Astrocyte (in vitro differentiated cells and primary cell): Measurements from ENCODE around the gene ZER1. TPM values are rescaled to one million over a fixed set of nuclear protein-coding genes. Genes with fewer than 3 reads are reported as not detected.

Experiments
- DNase-seq: peaks from one replicate; pipeline ENCODE4 v3.0.0-alpha.2; 2010; ENCODE audit warnings: low read depth
- FAIRE-seq: peaks from 2 replicates; lab custom pipeline; 2011; peaks lifted over from hg19 to GRCh38; lab: Jason Lieb, UNC
- H2AFZ ChIP-seq: 2 replicates; pipeline ENCODE4 v1.6.0; 2012; ENCODE audit warnings: low read depth, low read length, inconsistent platforms
- H3K27ac ChIP-seq: 2 replicates; pipeline ENCODE4 v1.5.1; 2011; ENCODE audit warnings: low read depth, low read length, inconsistent platforms
- H3K27me3 ChIP-seq: 2 replicates; pipeline ENCODE4 v1.6.0; 2011; ENCODE audit warnings: low read length, inconsistent platforms; ENCODE audit not compliant: insufficient read depth
- H3K36me3 ChIP-seq: 2 replicates; pipeline ENCODE4 v1.5.1; 2011; ENCODE audit warnings: low read length, inconsistent platforms; ENCODE audit not compliant: insufficient read depth
- H3K4me1 ChIP-seq: 2 replicates; pipeline ENCODE4 v1.5.1; 2011; ENCODE audit warnings: low read length, inconsistent platforms; ENCODE audit not compliant: insufficient read depth
- H3K4me2 ChIP-seq: 2 replicates; pipeline ENCODE4 v1.6.0; 2012; ENCODE audit warnings: low read length, inconsistent platforms
- H3K4me3 ChIP-seq: 2 replicates; pipeline ENCODE4 v1.5.1; 2011; ENCODE audit warnings: low read depth, mild to moderate bottlenecking, low read length, inconsistent platforms; ENCODE audit not compliant: insufficient read depth
- H3K79me2 ChIP-seq: 2 replicates; pipeline ENCODE4 v1.6.0; 2012; ENCODE audit warnings: mild to moderate bottlenecking, low read length, inconsistent platforms; ENCODE audit not compliant: insufficient read depth
- H3K9ac ChIP-seq: 2 replicates; pipeline ENCODE4 v1.6.0; 2012; ENCODE audit warnings: mild to moderate bottlenecking, low read length, inconsistent platforms
- H3K9me3 ChIP-seq: 2 replicates; pipeline ENCODE4 v1.5.1; 2012; ENCODE audit warnings: low read depth, mild to moderate bottlenecking, low read length, inconsistent platforms; ENCODE audit not compliant: insufficient read depth
- H4K20me1 ChIP-seq: 2 replicates; pipeline ENCODE4 v1.6.0; 2012; ENCODE audit warnings: low read length, inconsistent platforms; ENCODE audit not compliant: insufficient read depth
- H3K27ac Mint-ChIP-seq: one replicate; pipeline ENCODE4 v1.8.0; 2021; ENCODE audit warnings: mild to moderate bottlenecking, mixed read lengths; ENCODE audit not compliant: unreplicated experiment
- H3K27me3 Mint-ChIP-seq: one replicate; pipeline ENCODE4 v1.8.0; 2021; ENCODE audit warnings: low read depth, mixed read lengths; ENCODE audit not compliant: unreplicated experiment
- H3K36me3 Mint-ChIP-seq: one replicate; pipeline ENCODE4 v1.8.0; 2021; ENCODE audit warnings: low read depth, mixed read lengths; ENCODE audit not compliant: unreplicated experiment
- H3K4me1 Mint-ChIP-seq: one replicate; pipeline ENCODE4 v1.8.0; 2021; ENCODE audit warnings: low read depth, mixed read lengths; ENCODE audit not compliant: unreplicated experiment
- H3K4me3 Mint-ChIP-seq: one replicate; pipeline ENCODE4 v1.8.0; 2021; ENCODE audit warnings: mild to moderate bottlenecking, moderate library complexity, mixed read lengths; ENCODE audit not compliant: unreplicated experiment
- H3K9me3 Mint-ChIP-seq: one replicate; pipeline ENCODE4 v1.8.0; 2021; ENCODE audit warnings: mild to moderate bottlenecking, mixed read lengths; ENCODE audit not compliant: unreplicated experiment
- EZH2 ChIP-seq: IDR thresholded peaks from 2 replicates; pipeline ENCODE4 v1.6.1; 2012; ENCODE audit warnings: mild to moderate bottlenecking, low read length, inconsistent platforms; ENCODE audit not compliant: insufficient read depth
- total RNA-seq: library from RNA; stranded (reverse); gene quantifications from 2 replicates; pipeline ENCODE4 v1.2.1, GENCODE V29; 2021
- TF ChIP-seq, protein P1 (sequence below): IDR thresholded peaks from 2 replicates; pipeline ENCODE4 v1.5.1; 2011; ENCODE audit warnings: low read depth, mild to moderate bottlenecking, inconsistent platforms, low read length, moderate library complexity; ENCODE audit not compliant: insufficient read depth

The ZER1 gene
- total RNA-seq, 1 donor from 2014 or later: 31.0 TPM

DNA sequence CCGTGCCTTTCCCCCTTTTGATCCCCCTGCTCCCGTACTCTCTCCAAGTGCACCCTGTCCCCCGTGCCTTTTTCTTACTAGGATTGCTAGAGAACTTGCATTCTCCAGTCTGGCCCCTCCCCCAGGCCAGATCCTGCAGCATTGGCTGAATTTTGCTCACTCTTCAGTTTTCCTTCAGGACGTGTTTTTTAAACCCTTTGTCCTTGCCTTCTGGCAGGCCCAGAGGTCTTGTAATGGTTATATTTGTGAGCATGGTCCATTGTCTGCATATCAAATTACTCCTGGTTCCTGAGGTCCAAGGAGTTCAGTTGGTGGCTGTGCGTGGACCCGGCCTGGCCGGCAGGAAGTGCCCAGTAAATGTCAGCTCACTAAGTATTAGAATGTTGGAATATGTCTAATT is 15.9 kb upstream of the ZER1 start:
- peaks cover 6% of the 10 kb centered on the region for H3K4me1 Mint-ChIP-seq
- H3K27ac Mint-ChIP-seq: peak overlapping the region; percentile 80
- H3K36me3 Mint-ChIP-seq: peaks cover 6% of the 10 kb centered on the region
- H3K27ac ChIP-seq: peak overlapping the region; percentile 59
- no peak for FAIRE-seq
- DNase-seq: no peak
- TF ChIP-seq, protein P1, sequence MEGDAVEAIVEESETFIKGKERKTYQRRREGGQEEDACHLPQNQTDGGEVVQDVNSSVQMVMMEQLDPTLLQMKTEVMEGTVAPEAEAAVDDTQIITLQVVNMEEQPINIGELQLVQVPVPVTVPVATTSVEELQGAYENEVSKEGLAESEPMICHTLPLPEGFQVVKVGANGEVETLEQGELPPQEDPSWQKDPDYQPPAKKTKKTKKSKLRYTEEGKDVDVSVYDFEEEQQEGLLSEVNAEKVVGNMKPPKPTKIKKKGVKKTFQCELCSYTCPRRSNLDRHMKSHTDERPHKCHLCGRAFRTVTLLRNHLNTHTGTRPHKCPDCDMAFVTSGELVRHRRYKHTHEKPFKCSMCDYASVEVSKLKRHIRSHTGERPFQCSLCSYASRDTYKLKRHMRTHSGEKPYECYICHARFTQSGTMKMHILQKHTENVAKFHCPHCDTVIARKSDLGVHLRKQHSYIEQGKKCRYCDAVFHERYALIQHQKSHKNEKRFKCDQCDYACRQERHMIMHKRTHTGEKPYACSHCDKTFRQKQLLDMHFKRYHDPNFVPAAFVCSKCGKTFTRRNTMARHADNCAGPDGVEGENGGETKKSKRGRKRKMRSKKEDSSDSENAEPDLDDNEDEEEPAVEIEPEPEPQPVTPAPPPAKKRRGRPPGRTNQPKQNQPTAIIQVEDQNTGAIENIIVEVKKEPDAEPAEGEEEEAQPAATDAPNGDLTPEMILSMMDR: no peak
- no peak for TF ChIP-seq EZH2
- H4K20me1 ChIP-seq: no peaks in the 10 kb centered on the region
- no peaks in the 10 kb centered on the region for H3K27me3 Mint-ChIP-seq
- H3K4me3 ChIP-seq: peak overlapping the region; percentile 89
- peak overlapping the region; percentile 88 for H3K9ac ChIP-seq
- peaks cover 6% of the 10 kb centered on the region for H3K4me1 ChIP-seq
- no peaks in the 10 kb centered on the region for H3K9me3 Mint-ChIP-seq
- H3K9me3 ChIP-seq: no peaks in the 10 kb centered on the region
- H3K36me3 ChIP-seq: peaks cover 7% of the 10 kb centered on the region
- peak overlapping the region; percentile 99 for H2AFZ ChIP-seq
- H3K4me3 Mint-ChIP-seq: peak overlapping the region; percentile 93
- no peaks in the 10 kb centered on the region for H3K27me3 ChIP-seq
- H3K79me2 ChIP-seq: peaks cover 22% of the 10 kb centered on the region
- H3K4me2 ChIP-seq: peak overlapping the region; percentile 94

DNA sequence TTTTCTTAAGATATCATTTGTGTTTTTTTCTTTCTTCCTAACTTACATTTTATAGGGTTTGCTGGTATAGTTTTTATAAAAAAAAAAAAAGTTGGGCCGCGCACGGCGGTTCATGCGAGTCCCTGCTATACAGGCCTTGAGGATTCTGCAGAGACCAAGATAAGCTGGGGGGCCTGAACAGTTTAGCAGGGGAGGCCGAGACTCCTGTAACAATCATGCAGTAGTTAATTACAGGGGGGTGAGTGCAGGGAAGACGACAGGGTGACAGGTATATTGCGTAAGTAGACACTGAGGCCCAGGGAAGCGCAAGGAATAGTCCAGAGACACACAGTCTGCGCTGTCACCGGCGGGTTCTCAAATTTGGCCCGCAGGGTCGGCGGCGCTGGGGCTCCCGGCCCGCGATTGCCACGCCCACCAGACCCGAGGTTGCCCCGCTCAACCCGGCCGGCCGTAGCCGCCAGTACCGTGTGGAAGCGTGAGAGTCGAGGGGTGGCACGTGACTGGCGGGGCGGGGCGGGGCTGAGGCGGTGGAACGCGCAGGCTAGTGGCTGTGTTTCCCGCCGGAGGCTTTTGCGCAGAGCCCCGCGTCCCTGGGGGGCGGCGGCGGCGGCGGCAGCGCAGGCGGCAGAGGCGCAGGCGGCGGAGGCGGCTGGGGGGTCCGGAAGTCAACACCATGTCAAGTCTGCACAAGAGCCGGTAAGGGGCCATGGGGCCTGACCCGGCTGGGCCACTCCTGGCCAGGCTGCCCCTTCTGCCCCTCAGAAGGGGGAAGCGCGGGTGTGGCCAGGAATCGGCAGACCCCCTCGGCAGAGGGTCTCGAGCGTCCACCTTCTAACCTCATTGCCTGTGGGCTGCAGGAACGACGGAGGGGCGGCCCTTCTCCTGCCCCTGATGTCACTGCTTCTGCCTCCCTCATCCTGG is 15.2 kb upstream of the ZER1 start, which contains the start of gene TBC1D13:
Gene TBC1D13, plus strand, starts transcription at position 573 of the 921 bp plus-strand sequence. Its CDS starts 101 bp downstream, at position 674.
- TF ChIP-seq, protein P1: no peak
- no peak for TF ChIP-seq EZH2
- peak within 1 kb of the TSS; percentile 94 for H3K4me2 ChIP-seq
- peak within 1 kb of the TSS; percentile 99 for H2AFZ ChIP-seq
- H3K9me3 Mint-ChIP-seq: no peaks in the 10 kb centered on the region
- H3K9me3 ChIP-seq: no peaks in the 10 kb centered on the region
- peaks cover 22% of the 10 kb centered on the region for H3K79me2 ChIP-seq
- no peaks in the 10 kb centered on the region for H3K27me3 ChIP-seq
- peak within 1 kb of the TSS; percentile 88 for H3K9ac ChIP-seq
- H4K20me1 ChIP-seq: no peaks in the 10 kb centered on the region
- H3K36me3 Mint-ChIP-seq: peaks cover under 1% of the 10 kb centered on the region
- FAIRE-seq (no peak), DNase-seq (peak; percentile 57)
- peak within 1 kb of the TSS; percentile 59 for H3K27ac ChIP-seq
- H3K36me3 ChIP-seq: peaks cover 2% of the 10 kb centered on the region
- peak within 1 kb of the TSS; percentile 93 for H3K4me3 Mint-ChIP-seq
- H3K27me3 Mint-ChIP-seq: no peaks in the 10 kb centered on the region
- peaks cover 6% of the 10 kb centered on the region for H3K4me1 Mint-ChIP-seq
- H3K4me1 ChIP-seq: peaks cover 6% of the 10 kb centered on the region
- H3K4me3 ChIP-seq: peak within 1 kb of the TSS; percentile 89
- H3K27ac Mint-ChIP-seq: peak within 1 kb of the TSS; percentile 91
